HG02973 (cell line): ENCODE measurements around the gene RNF217.
"Not testable (repeated sequence)": the region's sequence is repeated elsewhere in the genome, so short reads cannot be mapped to it uniquely, and the experiment has no call there.

Source experiments
- ATAC-seq: cut with Tn5 transposase; IDR thresholded peaks from one replicate; pipeline ENCODE4 v1.9.1; 2021; ENCODE audit warnings: moderate library complexity; ENCODE audit not compliant: unreplicated experiment

Gene RNF217

DNA sequence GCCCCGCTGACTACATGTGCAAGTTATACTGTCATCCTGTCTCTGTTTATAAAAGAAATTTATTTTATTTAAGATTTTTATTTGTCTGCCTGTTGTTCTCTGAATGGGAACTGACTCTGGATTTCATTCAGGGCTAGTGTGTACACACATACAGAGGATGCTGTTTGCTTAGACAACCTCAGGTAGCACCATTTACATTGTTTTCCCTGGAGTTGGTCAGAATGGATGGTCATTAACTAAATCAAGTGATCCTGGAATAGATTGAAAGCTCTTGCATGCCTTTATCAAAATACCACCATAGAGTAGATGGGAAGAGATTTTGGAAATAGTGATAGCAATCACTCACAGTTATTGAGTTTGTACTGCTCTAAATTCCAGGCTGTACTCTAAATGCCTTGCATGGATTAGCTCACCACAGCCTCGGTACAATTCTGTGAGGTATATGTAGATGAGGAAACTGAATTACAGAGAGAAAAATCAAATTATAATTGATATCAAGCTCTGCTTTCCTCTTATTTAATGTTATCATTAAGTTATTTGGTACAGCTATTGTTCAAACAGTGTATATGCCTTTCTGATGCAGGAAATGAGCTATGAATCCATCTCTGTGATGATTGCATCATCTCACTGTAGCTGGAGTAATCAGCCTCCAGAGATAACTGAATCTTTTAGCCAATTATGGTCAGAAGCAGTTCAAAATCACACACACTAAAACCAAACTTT is 51.9 kb downstream of the RNF217 start:
- ATAC-seq, result no peak

DNA sequence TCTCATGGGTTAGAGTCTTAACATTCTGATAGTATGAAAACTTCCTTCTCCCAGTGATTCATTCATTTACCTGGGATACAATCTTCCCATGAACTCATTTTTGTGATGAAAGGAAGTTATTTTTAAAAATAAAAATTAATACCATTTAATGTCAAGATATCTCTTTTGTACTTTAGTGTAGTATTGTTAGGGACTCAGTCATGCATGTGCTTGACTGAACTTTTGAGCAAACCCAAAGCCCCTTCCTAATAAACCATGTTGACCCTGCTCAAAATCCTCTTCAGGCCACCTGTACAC is 52.4 kb downstream of the RNF217 start:
- ATAC-seq, result no peak

DNA sequence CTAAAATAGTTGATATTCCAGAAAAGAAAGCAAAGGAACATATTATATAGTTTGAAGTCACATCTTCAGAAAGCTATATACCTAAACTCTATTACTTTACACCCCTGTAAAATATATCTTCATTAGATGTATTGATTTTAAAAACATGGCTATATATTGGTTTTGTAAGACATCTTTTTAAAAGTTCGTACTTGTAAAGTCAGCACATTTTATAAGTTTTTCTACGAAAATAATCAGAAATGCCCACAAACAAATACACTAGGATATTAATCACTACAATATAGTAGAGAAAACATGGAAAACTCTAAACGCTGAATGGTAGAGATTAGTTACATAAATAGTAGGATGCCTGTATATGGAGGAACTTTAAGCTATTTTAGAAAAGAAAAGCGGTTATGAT is 52.9 kb downstream of the RNF217 start:
- ATAC-seq, result no peak

DNA sequence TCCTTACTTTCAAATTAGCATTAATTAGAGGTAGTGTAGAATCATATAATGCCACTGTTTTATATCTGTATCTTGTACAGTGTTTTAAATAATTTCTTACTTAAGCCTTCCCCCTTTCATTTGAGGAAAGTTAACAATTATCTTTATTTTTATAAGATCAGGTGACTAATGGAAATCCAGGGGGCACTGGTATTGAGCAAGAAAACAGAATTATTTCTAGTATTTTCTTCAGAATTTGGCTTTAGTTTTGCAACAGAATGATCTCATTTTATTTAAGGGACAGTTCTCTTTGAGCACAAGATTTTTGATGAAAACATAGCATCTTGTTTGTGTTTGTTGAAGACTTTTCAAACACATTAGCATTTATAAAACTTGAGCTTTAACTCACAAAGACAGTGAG is 55.9 kb downstream of the RNF217 start:
- no peak for ATAC-seq

DNA sequence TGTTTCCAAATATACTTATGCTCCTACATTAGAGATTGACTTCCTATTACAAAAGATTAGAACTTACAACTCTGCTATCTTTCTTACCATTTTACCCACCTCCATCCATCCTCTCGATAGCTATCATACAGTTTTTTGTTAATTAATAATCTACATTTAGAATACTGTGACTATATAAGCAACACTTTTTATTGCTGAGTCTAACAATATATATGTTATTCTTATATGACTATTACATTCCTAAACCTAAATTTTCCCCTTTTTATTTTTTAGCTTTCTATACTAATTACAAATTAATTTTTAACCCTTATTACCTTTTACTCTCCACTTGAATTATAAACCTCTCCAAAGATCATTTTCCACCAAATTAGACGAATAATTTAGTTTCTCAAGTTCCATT is 57.0 kb downstream of the RNF217 start:
- no peak for ATAC-seq

DNA sequence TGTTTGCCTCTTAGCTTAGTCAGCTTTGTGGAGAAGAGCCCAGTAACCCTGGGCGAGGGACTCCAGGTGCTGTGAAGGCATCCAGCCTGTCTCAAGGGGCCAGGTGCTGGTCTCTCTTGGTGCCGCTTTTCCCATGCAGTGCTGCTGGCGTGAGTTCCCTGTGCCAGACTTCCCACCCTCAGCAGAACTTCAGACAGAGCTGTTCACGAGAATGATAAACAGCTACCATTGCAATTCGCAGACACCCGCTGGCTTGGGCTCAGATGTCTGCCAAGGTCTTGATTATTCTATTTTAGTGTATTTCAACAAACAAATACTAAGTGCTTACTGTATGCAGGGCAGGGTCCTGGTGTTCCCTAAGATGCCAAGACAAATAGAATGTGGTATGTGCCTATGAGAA is 57.7 kb downstream of the RNF217 start:
- no peak for ATAC-seq

DNA sequence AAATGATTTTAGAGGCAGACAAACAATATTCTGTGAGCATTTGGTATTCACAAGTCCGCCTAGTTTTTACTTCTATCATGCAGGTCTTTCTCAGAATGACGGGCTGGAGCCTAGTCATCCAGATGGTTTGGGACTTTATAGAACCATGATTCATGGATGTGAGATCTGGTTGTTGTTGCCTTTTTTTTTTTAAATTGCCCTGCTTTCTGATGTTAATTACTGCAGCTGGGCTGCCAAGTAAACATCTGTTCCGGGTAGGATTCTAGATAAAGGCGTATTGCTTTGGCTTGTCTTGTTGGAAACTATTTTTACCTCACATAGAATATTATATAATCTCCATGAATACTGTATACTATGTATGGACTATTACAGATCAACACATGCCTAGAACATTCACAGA is 58.1 kb downstream of the RNF217 start:
- no peak for ATAC-seq

DNA sequence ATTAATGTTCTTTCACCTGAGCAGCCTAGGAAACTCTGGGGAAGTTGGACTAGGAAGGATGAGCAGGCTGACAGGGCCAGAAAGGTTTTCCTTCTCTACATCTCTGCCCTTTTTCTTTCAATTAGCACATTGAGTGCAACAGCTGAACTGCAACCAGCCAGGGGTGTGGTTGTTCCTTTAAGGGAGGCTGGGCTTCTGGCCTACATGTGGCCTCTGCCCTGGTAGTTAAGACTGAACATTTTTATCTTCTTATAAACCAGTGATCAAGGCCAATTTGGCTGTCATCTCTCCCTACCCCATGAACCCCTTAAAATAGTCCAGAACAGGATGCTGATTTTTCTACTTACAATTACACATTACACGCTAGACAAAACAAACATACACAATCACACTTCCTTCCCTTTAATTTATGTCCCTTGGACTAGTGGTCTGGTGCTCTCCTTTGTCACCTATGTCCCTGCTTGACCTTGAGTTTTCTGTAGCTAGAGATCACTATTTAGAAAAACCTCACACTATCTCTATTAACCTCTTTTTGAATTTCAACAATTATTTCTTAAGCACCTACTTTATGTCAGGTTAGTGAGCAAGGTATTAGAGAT is 60.3 kb downstream of the RNF217 start:
- ATAC-seq, result no peak

DNA sequence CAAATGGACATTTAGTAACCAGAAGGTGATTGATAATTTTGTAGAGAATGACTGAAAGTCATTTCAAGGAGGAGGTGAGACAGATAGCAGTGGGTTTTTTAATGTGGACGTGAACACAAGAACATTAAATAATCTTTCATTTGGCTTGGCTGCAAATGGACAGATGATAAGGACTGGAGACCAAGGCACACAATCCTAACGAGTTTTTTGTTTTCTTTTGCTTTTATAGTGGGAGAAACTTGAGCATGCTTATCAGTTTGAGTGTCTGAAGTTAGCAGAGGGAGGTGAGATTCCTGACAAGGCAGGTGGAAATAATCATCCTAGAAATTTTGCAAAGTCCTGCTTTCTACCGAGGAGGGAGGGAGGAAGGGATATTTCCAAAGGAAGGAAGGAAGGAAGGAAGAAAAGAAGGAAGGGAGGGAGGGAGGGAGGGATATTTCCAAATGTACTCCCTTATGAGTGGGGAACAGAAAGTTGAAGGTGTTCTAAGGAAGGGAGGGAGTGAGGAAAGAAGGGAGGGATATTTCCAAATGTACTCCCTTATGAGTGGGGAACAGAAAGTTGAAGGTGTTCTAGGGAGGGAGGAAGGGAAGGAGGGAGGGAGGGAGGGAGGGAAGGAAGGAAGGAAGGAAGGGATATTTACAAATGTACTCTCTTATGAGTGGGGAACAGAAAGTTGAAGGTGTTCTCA is 63.1 kb downstream of the RNF217 start:
- no peak for ATAC-seq

DNA sequence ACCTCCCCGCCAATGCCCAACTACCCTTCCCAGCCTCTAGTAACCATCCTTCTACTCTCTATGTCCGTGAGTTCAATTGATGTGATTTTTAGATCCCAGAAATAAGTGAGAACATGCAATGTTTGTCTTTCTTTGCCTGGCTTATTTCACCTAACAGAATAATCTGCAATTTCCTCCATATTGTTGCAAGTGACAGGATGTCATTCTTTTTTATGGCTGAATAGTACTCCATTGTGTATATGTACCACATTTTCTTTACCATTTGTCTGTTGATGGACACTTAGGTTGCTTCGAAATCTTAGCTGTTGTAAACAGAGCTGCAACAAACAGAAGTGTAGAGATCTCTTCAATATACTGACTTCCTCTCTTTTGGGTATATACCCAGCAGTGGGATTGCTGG is 65.0 kb downstream of the RNF217 start:
- no peak for ATAC-seq

DNA sequence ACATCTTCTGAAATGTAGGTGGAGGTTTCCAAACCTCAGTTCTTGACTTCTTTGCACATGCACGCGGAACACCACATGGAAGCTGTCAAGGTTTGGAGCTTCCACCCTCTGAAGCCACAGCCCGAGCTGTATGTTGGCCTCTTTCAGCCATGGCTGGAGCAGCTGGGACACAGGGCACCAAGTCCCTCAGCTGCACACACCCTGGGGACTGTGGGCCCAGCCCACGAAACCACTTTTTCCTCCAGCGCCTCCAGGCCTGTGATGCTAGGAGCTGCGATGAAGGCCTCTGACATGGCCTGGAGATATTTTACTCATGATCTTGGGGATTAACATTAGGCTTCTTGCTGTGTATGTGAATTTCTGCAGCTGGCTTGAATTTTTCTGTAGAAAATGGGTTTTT is 68.7 kb downstream of the RNF217 start:
- no peak for ATAC-seq

DNA sequence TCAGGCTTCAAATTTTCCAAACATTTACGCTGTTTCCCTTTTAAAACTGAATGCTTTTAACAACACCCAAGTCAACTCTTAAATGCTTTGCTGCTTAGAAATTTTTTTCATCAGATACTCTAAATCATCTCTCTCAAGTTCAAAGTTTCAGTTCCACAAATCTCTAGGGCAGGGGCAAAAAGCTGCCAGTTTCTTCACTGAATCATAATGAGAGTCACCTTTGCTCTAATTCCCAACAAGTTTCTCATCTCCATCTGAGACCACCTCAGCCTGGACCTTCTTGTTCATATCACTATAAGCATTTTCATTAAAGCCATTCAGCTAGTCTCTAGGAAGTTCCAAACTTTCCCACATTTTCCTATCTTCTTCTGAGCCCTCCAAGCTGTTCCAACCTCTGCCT is 69.1 kb downstream of the RNF217 start:
- no peak for ATAC-seq

DNA sequence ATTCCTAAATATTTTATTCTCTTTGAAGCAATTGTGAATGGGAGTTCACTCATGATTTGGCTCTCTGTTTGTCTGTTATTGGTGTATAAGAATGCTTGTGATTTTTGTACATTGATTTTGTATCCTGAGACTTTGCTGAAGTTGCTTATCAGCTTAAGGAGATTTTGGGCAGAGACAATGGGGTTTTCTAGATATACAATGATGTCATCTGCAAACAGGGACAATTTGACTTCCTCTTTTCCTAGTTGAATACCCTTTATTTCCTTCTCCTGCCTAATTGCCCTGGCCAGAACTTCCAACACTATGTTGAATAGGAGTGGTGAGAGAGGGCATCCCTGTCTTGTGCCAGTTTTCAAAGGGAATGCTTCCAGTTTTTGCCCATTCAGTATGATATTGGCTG is 72.7 kb downstream of the RNF217 start:
- not testable (repeated sequence) for ATAC-seq

DNA sequence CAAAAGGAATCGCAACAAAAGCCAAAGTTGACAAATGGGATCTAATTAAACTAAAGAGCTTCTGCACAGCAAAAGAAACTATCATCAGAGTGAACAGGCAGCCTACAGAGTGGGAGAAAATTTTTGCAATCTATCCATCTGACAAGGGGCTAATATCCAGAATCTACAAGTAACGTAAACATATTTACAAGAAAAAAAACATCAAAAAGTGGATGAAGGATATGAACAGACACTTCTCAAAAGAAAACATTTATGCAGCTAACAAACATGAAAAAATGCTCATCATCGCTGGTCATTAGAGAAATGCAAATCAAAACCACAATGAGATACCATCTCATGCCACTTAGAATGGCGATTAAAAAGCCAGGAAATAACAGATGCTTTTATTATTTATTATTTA is 74.2 kb downstream of the RNF217 start:
- not testable (repeated sequence) for ATAC-seq

DNA sequence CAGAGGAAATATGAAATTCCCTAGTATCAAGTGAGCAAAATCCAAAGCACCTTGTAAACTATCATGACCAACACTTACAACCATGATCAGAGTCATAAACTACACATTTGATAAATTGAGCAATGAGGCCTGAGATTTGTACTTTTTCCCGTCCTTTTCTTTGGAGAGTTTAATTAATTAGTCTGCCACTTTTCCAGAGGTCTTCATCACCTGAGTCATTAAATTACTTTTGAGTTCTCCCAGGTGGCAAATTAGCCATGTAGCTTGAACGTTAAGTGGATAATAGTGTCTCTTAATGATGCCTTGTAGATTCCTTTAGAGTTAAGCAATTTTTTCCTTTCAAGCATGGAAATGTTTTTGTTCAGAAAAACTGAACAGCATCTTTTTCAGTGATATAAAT is 75.6 kb downstream of the RNF217 start:
- ATAC-seq, result no peak

DNA sequence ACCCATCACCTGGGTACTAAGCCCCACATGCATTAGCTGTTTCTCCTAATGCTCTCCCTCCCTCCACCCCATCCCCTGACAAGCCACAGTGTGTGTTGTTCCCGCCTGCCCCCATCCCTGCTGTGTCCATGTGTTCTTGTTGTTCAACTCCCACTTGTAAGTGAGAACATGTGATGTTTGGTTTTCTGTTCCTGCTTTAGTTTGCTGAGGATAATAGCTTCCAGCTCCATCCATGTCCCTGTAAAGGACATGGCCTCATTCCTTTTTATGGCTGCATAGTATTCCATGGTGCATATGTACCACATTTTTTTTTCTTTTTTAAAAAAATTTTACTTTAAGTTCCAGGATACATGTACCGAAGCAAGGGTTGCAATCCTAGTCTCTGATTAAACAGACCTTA is 76.7 kb downstream of the RNF217 start:
- ATAC-seq, result no peak

DNA sequence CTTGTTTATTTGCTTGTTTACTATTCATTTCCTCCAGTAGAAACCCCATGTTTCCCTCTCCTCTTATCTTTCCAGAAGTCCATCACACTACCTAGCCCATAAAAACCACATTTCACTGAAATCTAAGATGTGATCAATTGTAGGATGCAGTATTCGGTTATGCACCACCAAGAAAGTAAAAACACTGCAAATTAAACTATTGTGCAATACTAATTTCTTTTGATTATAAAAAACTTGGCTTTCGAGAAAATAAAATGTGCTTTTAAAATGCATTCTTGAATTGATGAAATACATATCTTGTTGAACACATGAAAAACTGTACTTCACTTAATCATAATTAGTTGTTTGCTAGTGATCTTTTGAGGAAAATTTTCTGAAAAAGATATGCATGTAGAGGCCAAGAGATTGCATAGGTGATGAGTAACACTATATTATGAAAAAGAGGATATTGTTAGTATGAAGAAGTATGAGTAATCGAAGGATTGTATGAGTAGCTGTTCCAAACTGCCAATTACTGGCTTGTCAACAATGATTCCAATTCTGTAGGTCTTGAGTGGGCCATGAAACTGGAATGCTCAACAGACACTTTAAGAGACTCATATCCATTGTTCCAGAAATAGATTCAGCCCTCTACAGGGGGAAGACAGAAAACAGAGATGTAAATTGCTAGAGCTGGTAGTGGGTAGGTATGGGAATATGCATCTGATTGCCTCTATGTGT is 79.7 kb downstream of the RNF217 start:
- no peak for ATAC-seq

DNA sequence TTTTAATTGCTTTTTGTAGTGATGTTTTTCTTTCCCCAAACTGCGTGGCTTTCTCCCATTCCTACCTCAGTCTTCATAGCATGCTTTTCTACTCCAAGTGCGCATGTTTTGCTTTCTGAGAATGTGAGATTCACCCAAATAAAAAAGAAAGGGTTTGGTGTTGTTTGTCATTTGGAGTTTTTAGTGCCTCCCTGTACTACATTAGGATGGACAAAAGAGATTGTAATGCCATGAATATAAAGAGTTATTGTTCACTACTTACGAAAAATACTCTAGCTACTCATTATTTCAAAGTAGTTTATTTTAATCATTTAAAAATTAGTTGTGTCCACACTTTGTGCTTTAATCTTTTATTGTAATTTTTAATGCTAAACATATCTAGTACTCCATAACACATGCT is 81.8 kb downstream of the RNF217 start:
- ATAC-seq, result no peak

DNA sequence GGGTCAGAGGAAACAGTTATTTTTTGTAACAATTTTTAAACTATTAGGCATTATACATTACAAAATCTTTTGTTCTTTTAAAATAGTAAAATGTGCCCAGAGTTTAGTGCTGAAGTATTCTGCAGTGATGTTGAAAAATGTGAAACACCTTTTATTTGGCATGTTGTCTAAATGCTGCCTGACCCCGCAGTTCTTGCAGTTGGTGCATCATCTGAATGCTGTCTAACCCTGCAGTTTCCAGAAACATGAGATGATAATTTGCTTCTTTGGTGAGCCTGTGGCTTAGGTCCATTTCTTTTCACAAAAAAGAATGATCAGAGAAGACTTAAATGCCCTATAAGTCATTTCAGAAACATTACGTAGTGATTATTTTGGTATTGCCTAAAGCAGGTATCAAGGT is 82.4 kb downstream of the RNF217 start:
- ATAC-seq, result no peak

DNA sequence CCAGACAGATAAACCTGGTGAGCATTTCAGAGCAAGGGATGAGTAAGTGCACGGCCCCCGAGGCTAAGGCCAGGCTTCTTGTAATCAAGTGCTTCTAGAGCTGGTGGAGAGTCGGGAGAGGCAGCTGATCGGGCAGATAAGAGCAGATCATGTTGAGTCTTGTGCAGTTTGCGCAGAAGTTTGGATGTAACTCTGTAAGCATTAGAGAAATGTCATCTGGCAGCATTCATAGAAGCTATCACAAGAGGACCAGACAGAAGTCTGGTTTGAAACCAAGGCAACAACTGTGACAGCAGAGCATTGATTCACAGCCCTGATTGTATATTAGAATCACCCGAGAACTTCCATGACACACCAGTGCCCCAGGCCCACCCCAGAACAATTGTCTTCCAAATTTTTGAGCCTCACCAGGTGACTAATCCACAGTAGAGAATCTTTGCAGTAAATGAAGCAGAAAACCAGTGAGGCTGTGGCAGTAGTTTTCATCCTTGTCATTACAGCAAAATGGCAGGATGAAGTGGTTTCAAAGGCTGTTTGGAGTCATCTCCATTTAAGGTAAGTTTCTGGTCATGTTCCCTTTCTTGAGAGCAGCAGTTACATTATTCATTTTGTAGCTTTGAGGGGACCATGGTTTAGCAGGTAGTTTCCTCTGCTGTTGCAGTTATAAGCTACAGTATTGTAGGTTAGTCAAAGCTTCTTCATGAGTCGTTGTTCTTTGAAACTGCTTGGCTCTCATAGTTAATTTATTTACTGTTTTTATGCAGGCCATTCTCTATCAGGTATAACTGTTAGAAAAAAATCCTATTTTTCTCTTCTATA is 84.1 kb downstream of the RNF217 start:
- ATAC-seq, result no peak

DNA sequence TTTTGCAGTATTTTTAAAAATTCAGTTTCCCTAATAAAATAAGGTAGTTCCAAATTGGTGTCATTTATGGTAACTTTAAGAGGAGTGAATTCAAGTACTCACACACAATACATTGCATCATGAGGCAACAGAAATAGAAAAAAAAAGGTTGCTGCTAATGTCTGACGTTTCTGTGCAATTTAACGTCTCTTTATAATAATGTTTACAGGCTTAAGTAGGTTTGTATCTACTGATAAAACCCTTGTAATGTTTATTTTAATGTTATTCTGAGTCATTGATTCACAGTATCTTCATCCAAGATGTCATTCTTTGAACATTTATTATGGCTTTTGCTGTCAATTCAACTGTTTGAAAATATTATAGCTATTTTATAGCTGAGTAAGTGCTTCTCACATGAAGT is 86.0 kb downstream of the RNF217 start:
- ATAC-seq, result no peak
